HEK293 (cell line): ENCODE results near the gene UCHL1.

Experiments used
- AEBP2 ChIP-seq: fragments of 450-650 bp; formaldehyde crosslinking; IDR thresholded peaks from 2 replicates; pipeline ENCODE4 v1.5.1; 2016; ENCODE audit warnings: missing biosample characterization, missing genetic modification characterization, borderline replicate concordance
- CTCF ChIP-seq: fragments of 450-650 bp; formaldehyde crosslinking; IDR thresholded peaks from 2 replicates; pipeline ENCODE4 v1.5.1; 2016; ENCODE audit warnings: missing biosample characterization, missing genetic modification characterization
- ZBTB26 ChIP-seq: fragments of 450-650 bp; formaldehyde crosslinking; optimal IDR thresholded peaks from 2 replicates; pipeline ENCODE3; 2016; ENCODE audit warnings: missing biosample characterization, mild to moderate bottlenecking, missing genetic modification characterization
- ZNF16 ChIP-seq: fragments of 450-650 bp; formaldehyde crosslinking; IDR thresholded peaks from 2 replicates; pipeline ENCODE4 v1.5.1; 2016; ENCODE audit warnings: low read depth, missing biosample characterization, missing genetic modification characterization

GRCh38 chr4:41294445-41295062 lies 37.8 kb downstream of the UCHL1 start:
- TF ChIP-seq ZNF16 (no peak), CTCF (tag by site-specific recombination) (no peak), ZBTB26 (tag by site-specific recombination) (no peak), AEBP2 (tag by site-specific recombination) (no peak)
